LHCN-M2 (cell line): ENCODE data around the gene C1orf35. TPM values are rescaled to one million over a fixed set of nuclear protein-coding genes. Genes with fewer than 3 reads are reported as not detected.

Experiments
- DNase-seq: peaks from one replicate; pipeline ENCODE4 v3.0.0-alpha.2; 2012; ENCODE audit warnings: low read depth
- total RNA-seq: library from RNA; depleted of rRNA; stranded (reverse); fragments of >200 nt; gene quantifications from 2 replicates; pipeline ENCODE4 v1.2.3, GENCODE V29; 2014

The C1orf35 gene
- total RNA-seq, 1 experiment from 2014 or later: 16.3 TPM

GRCh38 chr1:228095161-228095560 is 8.0 kb downstream of the C1orf35 start:
- DNase-seq: no peak

DNA sequence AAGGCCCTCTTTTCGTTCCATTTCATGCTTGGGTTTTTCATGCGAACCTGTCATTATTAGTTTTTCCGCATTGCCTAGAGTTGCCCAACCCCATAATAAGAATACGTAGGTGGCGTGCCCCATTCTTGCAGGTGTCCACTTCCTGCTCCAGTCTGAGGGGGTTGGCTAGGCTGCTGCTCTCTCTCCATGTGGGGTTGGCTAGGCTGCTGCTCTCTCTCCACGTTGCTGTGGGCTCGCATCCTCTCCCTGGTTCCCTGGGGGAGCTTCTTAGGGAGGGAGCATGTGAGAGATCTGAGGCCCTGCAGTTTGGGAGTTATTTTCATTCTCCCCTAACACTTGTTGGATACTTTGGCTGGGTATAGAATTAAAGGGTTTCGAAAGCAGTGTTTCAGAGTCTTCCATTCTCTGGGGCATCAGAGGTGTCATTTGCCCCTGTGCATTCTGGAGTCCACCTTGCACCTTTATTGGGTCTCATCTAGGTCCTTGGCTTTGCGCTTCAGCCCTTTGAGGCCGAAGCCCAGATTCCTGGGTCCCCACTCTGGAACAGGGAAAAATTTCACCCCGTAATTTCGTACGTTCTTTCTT is 8.6 kb downstream of the C1orf35 start:
- DNase-seq: no peak

GRCh38 chr1:228093050-228093906 is 9.8 kb downstream of the C1orf35 start:
- no peak for DNase-seq

DNA sequence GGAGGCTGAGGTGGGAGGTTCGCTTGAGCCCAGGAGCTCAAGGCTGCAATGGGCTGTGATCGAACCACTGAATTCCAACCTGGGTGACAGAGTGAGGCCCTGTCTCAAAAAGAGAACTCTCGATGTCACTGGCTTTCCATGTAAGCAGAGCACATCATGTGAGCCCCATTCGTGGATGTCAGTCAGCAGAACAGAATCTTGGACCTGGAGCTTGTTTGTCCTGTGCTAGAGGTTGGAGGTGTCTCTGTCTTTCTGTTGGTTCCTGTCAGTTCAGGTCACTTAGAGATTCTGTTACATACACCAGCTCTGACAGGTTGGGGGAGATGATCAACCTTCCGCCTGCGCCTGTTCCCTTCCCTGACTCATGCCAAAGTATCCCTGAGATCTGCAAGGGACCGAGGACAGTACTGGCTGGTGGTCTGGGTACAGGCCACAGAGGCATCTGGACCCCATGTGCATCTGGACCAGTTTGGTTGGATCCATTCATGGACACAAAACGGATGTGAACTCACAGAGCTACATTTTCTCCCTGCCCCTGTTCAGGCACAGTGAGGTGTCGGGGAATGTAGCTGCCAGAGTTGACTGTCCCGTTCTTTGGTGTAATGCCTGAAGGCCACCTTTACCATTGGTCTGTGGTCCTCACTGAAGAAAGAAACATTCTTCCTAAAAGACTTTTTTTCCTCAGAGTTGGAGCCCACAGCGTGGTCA is 10.6 kb downstream of the C1orf35 start:
- no peak for DNase-seq

- no peak for DNase-seq
Observed at GRCh38 chr1:228091084-228091483, 12.0 kb downstream of the C1orf35 start.

GRCh38 chr1:228090613-228091081 is 12.5 kb downstream of the C1orf35 start:
- DNase-seq: peak; percentile 77

- no peak for DNase-seq
Observed at GRCh38 chr1:228089519-228090380, 13.4 kb downstream of the C1orf35 start.

DNA sequence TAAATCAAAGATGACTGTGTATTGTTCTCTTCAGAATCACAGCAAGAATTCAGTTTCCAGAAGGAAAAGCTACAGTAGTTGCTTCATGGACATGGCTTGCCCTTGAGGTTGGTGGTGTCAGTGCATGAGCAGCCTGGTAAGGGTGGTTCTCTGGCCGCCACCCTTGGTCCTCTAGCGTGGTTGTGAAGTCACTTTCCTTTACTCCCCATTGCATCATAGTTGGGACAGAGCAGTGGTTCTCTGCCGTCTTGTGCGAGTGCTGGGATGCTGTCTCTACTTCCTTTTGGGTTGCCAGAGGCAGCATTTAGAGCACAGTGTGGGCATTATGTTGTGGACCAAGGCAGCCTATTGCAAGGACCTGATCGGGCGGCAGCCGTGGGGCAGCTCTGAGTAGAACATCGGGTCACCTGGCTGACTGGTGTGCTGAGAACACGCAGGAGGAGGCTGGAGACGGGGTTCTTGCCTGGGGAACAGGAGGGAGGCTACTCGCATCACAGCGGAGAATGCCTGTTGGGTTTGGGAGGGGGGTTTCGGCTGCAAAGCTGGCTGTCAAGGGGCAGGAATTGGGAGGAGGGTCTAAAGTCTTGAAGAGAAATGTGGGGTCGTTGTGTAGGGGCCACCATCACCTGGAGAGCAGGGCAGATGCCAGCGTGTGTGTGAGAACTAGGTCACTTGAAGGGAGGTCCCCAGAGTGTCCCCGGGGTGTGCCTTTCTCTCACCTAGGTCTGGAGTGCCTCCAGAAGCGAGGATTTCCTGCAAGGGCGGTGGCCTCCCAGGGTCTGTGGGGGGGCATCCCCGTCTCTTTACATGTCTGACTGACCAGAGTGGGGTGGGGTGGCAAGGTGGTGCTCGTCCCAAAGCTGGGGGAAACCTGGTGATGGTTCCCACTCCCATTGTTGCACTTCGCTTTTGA is 14.3 kb downstream of the C1orf35 start:
- no peak for DNase-seq

- DNase-seq: peak; percentile 91
Observed at GRCh38 chr1:228087771-228088251, 15.3 kb downstream of the C1orf35 start.

GRCh38 chr1:228085287-228085951 is 17.7 kb downstream of the C1orf35 start:
- DNase-seq: peak; percentile 62

DNA sequence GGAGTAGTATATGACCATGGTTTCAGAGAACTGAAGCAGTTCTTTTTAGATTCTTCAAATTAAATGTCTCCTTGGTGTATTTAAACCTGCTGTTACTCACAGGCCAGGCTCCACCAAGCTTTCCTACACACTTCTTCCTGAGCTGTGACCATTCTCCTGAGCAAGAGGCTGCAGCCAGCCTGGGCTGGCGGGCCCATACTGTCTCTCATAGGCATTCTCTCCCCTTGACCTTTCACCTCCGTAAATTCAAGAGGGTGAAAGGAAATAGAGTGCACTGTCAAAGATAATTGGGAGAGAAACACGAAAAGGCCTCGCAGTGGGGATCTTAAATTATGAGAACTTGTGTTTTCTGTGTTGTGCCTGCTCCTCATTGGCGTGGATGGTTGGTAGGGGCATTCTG is 18.3 kb downstream of the C1orf35 start:
- no peak for DNase-seq

DNA sequence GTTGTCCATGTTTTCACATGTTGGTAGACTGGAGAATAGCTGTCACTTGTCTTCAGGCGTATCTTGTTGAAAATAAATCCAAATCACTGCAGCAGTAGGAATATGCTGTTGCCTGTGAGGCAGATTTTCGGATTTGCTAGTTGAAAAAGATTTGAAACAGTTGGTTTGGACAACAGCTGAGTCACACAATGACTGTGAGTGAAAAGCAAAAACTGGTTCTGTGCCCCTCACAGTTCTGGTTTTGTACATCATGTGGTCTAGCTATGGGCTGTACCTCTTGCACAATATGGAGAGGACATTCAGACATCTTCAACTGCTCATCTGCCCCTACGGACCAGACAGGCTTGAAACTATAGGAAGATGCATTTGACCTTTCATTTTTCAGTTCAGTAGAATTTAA is 18.8 kb downstream of the C1orf35 start:
- peak; percentile 93 for DNase-seq

DNA sequence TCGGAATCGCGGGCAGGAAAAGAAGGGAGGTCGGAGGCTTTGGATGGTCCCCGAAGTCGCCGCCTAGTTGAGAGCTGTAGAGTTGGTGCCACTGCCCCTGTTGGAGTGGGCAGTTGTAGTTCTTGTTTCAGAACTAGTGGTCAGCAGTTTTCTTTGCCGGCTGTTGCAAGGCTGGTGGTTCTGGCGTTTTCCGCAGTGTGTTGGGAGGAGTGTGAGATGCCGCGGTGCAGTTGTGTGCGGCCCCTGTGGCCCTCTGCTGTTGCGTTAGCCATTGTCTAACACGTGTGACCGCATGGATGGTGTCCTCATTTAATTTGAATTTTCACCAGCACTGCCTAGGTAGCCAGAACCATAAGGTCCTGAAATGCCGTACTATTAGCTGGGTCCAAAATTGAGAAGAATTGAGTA is 19.2 kb downstream of the C1orf35 start:
- peak; percentile 45 for DNase-seq

DNA sequence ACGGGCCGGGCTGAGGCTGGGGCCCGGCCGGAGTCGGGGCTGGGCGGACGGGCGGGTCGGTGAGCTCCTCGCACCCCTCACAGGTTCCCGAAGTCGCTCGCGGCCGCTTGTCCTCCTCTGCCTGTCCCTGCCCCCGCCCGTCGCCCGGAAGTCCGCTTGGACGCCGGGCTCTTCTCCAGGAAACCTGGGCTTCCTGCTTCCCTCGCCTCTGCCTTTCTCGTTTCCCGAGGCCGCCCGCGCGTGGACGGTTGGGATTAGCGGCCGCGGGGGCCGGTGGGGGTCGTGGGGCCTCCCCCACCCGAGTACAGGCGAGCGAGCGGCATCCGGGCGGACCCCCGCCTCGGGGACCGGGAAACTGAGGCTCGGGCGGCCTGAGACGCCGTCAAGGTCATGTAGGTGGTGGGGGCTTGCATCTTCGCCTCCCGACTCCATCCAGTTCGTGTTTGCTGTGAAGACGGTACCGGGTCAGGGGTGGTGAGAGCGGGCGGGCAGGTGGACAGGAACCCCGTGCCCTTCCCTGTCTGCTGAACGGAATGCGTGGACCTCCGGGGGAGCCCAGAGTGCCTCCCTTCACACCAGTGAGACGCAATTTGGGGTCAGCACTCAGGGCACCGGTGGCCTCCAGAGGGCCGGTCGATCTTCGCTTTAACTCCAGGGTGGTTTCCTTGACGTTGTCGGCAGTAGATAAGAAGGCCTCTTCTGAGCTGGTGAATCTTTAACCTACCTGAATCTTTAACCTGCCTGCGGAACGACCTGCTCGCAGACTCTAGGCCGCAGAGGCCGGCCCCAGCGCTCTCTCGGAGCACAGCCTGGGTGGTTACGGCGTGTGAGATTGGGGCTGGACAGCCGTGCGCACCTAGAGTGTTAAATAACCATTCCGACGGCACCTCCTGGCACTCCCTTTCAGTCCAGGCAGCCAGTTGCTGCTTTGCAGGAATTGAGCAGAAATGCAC is 19.9 kb downstream of the C1orf35 start:
- DNase-seq: no peak

DNA sequence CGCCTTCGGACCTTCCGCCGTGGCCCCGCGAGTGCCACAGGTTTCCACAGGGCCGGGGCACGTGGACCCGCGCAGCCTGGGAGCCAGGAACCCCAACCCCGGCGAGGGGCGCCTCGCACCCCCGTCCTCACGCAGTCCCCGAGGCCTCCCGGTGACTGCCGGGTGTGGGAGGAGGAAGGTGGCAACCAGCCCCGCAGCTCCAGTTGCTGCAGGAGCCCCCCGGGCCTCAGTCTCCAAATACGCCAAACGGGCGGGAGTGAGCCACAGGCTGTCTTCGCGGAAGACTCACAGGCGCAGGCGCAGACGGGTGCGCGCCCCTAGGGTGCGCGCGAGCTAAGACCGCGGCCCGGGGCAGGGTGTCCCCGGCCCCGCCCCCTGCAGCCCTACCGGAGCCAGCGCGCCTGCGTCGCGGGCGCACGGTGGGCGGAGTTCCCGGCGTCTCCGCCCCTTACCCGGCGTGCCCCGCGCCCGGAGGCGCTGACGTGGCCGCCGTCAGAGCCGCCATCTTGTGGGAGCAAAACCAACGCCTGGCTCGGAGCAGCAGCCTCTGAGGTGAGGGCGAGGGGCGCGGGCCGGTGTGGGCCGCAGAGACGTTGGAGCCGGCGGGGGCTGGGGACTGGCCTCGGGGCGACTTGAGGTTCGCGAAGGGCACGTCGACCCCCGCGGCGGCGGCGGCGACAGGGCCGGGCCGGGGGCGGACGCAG is 20.8 kb downstream of the C1orf35 start, which contains the start of gene ARF1:
ARF1 (plus strand) TSS at position 495 of the 704 bp plus-strand sequence. CDS start 14,407 bp downstream, outside the sequence.
- peak; percentile 90 for DNase-seq

DNA sequence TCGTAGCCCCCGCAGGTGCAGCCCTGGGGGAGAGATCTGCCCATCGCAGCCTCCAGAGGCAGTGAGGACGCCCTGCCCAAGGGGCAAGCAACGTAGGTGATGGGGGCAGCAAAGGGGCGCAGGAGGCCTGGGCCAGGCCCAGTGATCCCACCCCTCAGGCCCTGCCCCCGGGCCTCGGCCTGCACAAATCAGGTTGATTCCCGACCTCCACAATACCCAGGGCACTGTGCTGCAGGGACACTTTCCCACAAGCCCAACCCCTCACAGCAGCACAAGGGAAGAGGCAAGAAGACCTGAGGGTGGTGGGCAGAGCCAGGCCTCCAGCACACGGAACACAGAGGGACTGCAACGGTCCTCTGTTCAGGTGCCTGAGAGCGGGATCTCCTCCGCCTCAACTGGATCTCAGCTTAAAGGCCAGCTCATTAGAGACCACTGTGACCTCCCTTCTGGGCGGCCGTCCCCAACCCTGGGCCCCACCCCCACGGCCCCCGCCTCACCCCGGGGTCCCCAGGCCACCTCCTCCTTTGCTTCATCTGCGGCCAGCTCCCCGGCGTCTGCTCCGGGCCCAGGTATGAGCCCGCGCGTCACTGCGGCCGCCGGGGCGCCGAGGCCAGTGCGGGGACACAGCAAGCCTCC is 21.4 kb downstream of the C1orf35 start:
- no peak for DNase-seq

DNA sequence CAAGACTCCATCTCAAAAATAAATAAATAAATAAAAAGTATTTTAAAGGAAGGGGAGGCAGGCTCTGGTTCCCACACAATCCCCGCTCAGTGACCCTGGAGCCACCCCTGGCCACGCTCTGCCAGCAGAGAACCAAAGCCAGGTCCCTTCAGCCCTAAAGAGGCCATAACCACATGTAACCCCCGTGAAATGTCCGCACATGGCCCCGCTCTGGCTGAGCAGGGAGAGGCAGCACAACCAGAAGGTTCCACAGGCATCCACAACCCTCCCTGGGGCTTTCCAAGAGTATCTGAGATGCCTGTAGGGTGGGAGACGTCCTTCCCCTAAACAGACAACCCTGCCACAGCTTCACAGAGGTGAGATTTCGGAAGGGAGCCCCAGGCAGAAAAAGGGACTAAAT is 22.0 kb downstream of the C1orf35 start:
- no peak for DNase-seq
